GM18868 (cell line): ENCODE results near the gene LMBR1L.

Experiments
- ATAC-seq: cut with Tn5 transposase; IDR thresholded peaks from one replicate; pipeline ENCODE4 v1.9.1; 2021; ENCODE audit warnings: mild to moderate bottlenecking, moderate library complexity; ENCODE audit not compliant: unreplicated experiment

The LMBR1L gene

DNA sequence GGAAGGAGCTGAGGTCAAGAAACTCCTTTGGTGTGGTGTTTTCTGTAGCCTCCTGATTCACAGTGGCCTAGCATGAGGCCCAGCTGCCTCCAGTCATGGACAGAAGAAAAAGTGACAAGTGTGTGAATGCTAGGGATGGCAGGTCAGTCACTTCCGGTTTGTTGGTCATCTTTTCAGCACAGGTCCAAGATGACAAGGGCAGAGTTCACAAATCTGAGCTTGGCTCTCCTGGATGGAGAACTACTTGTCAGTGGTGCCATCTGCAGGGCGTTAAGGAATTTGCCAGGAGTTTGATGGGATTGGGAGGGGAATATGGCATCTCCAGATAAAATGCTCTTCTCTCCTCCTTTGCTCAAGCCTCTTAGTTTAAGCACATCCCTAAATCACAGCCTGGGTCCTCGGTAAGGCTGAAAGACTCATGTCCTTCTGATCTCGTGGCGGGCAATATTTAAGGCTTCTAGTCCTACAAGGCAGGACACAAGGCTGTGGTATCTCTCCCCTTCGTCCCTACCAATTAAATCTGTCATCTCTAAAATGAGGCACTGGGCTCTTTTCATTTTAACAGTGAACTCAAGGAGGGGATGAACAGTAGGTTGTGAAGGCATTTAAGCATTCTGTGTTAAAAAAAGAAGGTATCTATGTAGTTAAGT, 10.5 kb upstream of the LMBR1L start:
- ATAC-seq = no peak

GRCh38 chr12:49111206-49111605, 559 bp upstream of the LMBR1L start:
- ATAC-seq = no peak

GRCh38 chr12:49109641-49110463, 795 bp downstream of the LMBR1L start:
- ATAC-seq = no peak

DNA sequence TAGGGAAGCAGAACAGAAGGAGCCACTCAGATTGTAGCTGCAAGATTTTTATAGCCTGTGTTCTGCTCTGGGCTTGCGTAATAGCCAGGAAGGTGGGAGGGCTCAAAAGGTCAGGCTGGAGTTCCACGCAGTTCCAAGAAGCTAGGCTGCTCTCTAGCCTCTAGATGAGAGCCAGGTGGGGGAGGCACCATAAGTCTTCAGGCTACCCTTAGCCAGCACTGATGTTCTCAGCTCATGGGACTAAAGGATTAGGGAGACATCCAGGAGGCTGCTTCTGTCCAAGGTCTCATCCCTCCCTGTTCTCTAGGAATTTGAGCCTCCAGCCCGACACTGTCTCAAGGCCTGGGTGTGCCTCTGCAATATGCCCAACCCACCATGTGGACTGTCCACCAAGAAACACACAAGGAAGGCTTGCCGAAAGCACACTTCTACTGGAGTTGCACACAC, 1.7 kb downstream of the LMBR1L start:
- no peak for ATAC-seq

DNA sequence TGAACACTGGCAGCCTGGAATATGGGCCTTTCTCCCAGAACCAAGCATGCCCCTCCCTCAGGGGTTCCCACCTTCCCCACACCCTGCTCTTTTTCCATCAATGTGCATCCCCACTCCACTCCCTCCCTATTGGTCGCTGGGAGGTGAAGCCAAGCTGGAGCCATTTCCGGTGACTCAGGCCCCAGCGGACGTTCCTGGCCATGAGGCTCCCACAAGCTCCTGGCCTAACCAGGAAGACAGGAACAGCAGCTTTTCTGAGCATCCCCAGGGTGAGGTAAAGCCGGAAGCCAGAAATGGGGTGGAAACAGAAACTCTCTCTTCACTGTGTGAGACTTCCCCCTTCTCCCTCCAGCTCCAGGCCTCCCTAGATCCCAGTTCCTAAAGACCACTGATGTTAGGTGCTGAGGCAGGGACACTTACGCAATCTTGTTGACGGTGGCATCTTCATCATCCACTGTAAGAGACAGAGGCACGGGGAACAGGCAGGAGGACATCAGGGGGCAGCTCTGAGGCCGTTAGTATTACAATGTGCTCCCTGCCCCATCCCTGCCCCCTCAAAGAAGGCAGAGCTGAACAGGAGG, 5.1 kb downstream of the LMBR1L start:
- ATAC-seq = no peak

- no peak for ATAC-seq
These were observed 5.8 kb downstream of the LMBR1L start for GRCh38 chr12:49104822-49105221.

DNA sequence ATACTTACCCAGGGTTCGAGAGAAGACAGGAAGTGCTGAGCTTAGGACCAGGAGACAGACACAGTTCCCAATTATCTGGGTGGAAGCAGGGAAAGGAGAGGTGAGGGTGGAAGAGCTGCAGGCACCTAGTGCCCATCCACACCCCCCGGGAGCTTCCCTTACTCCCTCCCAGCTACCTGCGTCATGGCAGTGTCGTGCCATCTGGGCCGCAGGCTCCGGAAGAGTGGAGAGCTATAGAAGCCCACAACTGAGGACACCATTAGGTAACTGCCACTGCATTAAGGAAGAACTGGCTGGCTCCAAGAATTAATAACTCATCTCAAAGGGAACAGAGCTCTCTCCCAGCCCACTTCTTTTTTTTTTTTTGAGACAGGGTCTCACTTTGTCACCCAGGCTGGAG, 10.3 kb downstream of the LMBR1L start:
- no peak for ATAC-seq

- no peak for ATAC-seq
These were observed 11.9 kb downstream of the LMBR1L start for GRCh38 chr12:49098703-49099102.

- no peak for ATAC-seq
These were observed 12.6 kb downstream of the LMBR1L start for GRCh38 chr12:49098035-49098451.

- no peak for ATAC-seq
These were observed 13.3 kb downstream of the LMBR1L start for GRCh38 chr12:49097381-49097780.

DNA sequence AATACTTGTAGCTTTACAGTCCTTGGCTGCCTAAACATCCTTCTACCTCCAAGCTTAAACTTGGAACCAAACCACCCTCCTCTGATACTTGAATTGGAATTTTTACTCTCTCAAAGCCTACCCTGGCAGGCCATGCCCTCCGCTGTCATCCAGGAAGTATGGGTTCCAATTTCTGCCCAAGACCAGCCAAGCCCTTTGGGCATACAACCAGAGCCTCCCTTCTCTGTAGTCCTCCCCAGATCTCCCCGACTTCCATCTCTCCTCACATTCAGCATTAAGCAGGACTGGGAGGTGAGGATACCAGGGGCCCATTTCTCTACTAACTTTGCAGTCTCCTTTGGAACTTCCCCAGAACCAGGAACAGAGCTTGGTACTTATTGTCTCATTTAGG, 15.7 kb downstream of the LMBR1L start:
- ATAC-seq = no peak

- ATAC-seq = no peak
These were observed 16.3 kb downstream of the LMBR1L start, which contains the start of gene DHH for GRCh38 chr12:49094160-49094974. DHH (minus strand) TSS chr12:49094801; CDS start chr12:49094512, 289 bp downstream.

GRCh38 chr12:49093792-49094159, 16.9 kb downstream of the LMBR1L start:
- no peak for ATAC-seq

DNA sequence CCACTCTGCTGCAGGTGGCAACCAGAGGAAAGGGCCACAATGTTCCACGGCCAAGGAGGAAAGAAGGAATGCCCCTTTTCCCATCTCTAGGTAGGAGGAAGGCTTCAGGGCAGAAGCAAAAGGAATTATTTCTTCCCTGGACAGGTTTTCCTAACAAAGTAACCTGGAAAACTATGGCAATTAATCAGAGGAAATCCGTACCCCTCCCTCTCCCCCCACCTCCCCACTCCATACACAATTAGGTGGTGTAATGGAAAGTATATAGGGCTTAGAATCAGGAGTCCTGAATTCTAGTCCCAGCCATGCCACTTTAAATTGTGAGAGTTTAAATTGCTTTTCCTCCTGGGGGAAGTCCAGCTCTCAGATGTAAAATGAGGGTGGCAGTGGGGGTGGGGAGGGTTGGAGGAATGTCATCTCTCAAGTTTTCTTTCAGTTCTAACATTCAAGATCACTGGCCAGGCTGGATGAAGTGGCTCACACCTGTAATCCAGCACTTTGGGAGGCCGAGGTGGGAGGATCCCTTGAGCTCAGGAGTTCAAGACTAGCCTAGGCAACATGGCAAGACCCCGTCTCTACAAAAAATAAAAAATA, 17.7 kb downstream of the LMBR1L start:
- no peak for ATAC-seq

- no peak for ATAC-seq
These were observed 18.4 kb downstream of the LMBR1L start for GRCh38 chr12:49092086-49092815.

DNA sequence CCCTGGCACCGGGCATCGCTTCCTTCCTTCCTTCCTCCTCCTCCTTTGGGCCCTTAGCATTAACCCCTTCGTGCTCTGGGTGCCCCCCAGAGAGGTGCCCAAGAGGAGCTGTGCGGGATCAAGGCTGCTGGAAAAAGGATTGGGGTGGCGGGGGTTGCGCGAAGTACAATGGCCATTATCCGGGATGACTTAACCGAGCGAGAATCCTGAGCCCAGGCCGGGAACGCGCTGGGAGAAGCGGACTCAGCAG, 18.9 kb downstream of the LMBR1L start:
- ATAC-seq = no peak

DNA sequence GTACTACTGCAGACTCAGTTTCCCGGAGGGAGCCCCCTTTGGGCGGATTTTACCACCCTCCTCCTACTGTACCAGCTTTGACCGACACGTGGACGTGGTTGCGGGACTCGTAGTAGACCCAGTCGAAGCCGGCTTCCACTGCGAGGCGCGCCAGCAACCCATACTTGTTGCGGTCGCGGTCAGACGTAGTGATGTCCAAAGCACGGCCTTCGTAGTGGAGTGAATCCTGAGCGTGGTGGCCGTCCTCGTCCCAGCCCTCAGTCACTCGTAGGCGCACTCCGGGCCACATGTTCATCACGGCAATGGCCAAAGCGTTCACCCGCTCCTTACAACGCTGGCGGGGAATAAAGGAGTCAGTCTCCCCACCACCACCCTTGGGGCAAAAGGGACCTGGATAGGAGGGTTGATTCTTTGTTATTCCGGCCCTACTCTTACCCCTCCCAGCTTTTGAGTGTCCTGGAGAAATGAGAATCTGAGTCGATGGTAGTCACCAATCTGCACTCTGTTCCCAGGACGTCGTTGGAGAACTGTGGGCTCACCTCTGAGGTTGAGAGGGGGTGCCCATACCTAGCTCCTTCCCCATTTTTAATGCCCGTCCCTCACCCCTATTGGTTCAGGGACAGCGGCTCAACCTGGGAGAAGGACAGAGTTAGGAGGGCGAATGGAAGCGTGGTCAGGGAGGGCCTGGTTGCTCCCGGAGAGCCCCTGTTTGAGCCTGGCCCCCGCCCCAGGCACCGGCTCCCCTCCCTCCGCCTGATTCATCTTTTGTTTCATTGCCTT, 19.4 kb downstream of the LMBR1L start:
- ATAC-seq = no peak

GRCh38 chr12:49089821-49090773, 20.6 kb downstream of the LMBR1L start:
- no peak for ATAC-seq
